ENCODE measurements around the gene CAMTA1. TPM values are rescaled to one million over a fixed set of nuclear protein-coding genes. Genes with fewer than 3 reads are reported as not detected.

The CAMTA1 gene
- total RNA-seq, 1 experiment from 2014 or later: 82.2 TPM

DNA sequence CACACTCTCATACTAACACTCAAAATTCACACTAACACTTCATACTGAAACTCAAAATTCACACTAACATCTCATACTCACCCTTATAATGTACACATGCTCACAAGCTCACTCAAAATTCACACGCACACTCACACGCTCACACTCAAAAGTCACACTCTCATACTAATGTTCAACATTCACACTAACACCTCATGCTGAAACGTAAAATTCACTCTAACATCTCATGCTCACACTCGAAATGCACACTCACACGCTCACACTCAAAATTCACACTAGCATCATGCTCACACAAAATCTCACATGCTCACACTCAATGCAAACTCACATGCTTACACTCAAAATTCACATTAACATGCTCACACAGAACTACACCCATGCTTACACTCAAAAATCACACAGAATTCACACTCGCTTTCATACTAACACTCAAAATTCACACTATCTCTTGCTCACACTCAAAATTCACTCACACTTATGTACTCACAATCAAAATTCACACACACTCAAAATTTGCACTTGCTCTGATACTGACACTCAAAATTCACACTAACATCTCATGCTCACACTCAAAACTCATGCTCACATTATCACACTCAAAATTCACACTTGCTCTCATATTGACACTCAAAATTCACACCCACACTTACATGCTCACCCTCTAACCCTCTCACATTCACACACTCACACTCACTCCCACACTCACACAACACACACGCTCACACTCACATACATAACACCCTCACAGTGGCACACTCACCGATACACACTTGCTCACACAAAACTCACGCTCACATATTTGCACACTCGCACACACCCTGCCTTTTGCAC is 721.4 kb downstream of the CAMTA1 start:
- ChIA-PET CTCF (no interaction called here), POLR2A (no interaction called here)
- H3K9me3 ChIP-seq (ENCODE audit: control insufficient read depth, insufficient read depth, low read depth, low read length): no peaks in the 10 kb centered on the region
- BruUV-seq (replicated peaks): no TSS peak
- no peak for ATAC-seq
- no peak overlapping the region for H3K27ac ChIP-seq (ENCODE audit: low read length)
- H3K4me1 ChIP-seq (ENCODE audit: control insufficient read depth, insufficient read depth, low read length): no peaks in the 10 kb centered on the region
- in situ Hi-C loops (cut with HindIII; ENCODE audit: low pct_unique_long_range_greater_than_20kb, low sequenced_read_pairs): no loop called here
- TF ChIP-seq, protein P1, sequence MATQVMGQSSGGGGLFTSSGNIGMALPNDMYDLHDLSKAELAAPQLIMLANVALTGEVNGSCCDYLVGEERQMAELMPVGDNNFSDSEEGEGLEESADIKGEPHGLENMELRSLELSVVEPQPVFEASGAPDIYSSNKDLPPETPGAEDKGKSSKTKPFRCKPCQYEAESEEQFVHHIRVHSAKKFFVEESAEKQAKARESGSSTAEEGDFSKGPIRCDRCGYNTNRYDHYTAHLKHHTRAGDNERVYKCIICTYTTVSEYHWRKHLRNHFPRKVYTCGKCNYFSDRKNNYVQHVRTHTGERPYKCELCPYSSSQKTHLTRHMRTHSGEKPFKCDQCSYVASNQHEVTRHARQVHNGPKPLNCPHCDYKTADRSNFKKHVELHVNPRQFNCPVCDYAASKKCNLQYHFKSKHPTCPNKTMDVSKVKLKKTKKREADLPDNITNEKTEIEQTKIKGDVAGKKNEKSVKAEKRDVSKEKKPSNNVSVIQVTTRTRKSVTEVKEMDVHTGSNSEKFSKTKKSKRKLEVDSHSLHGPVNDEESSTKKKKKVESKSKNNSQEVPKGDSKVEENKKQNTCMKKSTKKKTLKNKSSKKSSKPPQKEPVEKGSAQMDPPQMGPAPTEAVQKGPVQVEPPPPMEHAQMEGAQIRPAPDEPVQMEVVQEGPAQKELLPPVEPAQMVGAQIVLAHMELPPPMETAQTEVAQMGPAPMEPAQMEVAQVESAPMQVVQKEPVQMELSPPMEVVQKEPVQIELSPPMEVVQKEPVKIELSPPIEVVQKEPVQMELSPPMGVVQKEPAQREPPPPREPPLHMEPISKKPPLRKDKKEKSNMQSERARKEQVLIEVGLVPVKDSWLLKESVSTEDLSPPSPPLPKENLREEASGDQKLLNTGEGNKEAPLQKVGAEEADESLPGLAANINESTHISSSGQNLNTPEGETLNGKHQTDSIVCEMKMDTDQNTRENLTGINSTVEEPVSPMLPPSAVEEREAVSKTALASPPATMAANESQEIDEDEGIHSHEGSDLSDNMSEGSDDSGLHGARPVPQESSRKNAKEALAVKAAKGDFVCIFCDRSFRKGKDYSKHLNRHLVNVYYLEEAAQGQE (IDR thresholded peaks at IDR 0.05; ENCODE audit: insufficient read depth in 1 of 2, low read depth in 2 of 2, low read length in 1 of 2): no peak
- TF ChIP-seq POLR2AphosphoS5 (IDR thresholded peaks at IDR 0.05; ENCODE audit: low read depth, low read length): no peak
- TF ChIP-seq TCF7L2 (IDR thresholded peaks at IDR 0.05; ENCODE audit: low read depth, low read length): no peak
- TF ChIP-seq, protein P2, sequence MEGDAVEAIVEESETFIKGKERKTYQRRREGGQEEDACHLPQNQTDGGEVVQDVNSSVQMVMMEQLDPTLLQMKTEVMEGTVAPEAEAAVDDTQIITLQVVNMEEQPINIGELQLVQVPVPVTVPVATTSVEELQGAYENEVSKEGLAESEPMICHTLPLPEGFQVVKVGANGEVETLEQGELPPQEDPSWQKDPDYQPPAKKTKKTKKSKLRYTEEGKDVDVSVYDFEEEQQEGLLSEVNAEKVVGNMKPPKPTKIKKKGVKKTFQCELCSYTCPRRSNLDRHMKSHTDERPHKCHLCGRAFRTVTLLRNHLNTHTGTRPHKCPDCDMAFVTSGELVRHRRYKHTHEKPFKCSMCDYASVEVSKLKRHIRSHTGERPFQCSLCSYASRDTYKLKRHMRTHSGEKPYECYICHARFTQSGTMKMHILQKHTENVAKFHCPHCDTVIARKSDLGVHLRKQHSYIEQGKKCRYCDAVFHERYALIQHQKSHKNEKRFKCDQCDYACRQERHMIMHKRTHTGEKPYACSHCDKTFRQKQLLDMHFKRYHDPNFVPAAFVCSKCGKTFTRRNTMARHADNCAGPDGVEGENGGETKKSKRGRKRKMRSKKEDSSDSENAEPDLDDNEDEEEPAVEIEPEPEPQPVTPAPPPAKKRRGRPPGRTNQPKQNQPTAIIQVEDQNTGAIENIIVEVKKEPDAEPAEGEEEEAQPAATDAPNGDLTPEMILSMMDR (IDR thresholded peaks at IDR 0.05): no peak
- TF ChIP-seq SIN3A (IDR thresholded peaks at IDR 0.05; ENCODE audit: borderline replicate concordance, insufficient read depth, low read depth, low read length): no peak
- no peak overlapping the region for H3K4me3 ChIP-seq (ENCODE audit: low read depth in 2 of 2, low read length in 2 of 2)
- no peaks in the 10 kb centered on the region for H3K27me3 ChIP-seq (ENCODE audit: control insufficient read depth, insufficient read depth, low read length)
- intact Hi-C loops (cut with micrococcal nuclease; ENCODE audit: unreplicated experiment): no loop called here
- DNase-seq (ENCODE audit: low read depth, low spot score): no peak
- no peaks in the 10 kb centered on the region for H3K36me3 ChIP-seq (ENCODE audit: control insufficient read depth, insufficient read depth, low read length)

DNA sequence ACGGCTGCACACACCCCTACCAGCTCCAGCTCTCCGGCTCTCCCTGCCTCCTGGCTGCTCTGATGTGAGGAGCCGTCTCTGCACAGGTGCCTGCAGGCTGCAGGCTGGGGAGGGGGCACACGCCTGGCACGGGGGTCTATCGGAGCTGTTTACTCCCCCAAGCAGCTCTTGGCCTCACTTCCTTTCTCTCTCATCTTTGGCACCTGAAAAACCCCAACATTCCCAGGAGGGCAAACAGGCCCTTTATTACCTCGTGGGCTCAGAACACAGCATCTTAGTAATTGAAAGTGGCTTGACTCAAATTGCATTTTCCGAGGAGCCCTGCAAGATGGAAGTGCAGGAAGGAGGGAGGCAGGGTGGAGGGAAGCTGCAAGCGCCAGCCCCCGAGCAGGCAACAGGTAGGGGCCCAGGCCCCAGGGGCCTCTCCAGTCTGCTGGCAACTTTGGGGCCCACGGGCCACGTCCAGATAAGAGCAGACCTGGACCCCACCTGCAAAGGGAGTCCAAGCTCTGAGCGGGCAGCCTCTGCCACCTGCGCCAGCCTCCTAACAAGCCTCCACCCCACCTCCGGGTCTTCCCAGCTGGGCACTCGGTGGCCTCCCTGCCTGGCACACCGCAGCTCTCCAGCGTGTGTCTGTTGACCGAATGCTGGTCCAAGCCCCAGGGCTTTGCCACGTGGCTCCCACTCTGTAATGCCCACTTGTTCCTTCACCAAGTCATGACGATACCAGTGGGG is 722.2 kb downstream of the CAMTA1 start:
- H3K4me1 ChIP-seq (ENCODE audit: control insufficient read depth, insufficient read depth, low read length): no peaks in the 10 kb centered on the region
- CTCF ChIA-PET: no interaction called here
- POLR2A ChIA-PET: no interaction called here
- BruUV-seq (replicated peaks): no TSS peak
- H3K36me3 ChIP-seq (ENCODE audit: control insufficient read depth, insufficient read depth, low read length): no peaks in the 10 kb centered on the region
- DNase-seq (ENCODE audit: low read depth, low spot score): no peak
- no peak for ATAC-seq
- in situ Hi-C loops (cut with HindIII; ENCODE audit: low pct_unique_long_range_greater_than_20kb, low sequenced_read_pairs) (no loop called here), intact Hi-C loops (cut with micrococcal nuclease; ENCODE audit: unreplicated experiment) (no loop called here)
- TF ChIP-seq SIN3A (IDR thresholded peaks at IDR 0.05; ENCODE audit: borderline replicate concordance, insufficient read depth, low read depth, low read length): no peak
- TF ChIP-seq, protein P2 (IDR thresholded peaks at IDR 0.05): no peak
- TF ChIP-seq, protein P1 (IDR thresholded peaks at IDR 0.05; ENCODE audit: insufficient read depth in 1 of 2, low read depth in 2 of 2, low read length in 1 of 2): no peak
- TF ChIP-seq POLR2AphosphoS5 (IDR thresholded peaks at IDR 0.05; ENCODE audit: low read depth, low read length): no peak
- TF ChIP-seq TCF7L2 (IDR thresholded peaks at IDR 0.05; ENCODE audit: low read depth, low read length): no peak
- no peaks in the 10 kb centered on the region for H3K27me3 ChIP-seq (ENCODE audit: control insufficient read depth, insufficient read depth, low read length)
- no peak overlapping the region for H3K4me3 ChIP-seq (ENCODE audit: low read depth in 2 of 2, low read length in 2 of 2)
- no peaks in the 10 kb centered on the region for H3K9me3 ChIP-seq (ENCODE audit: control insufficient read depth, insufficient read depth, low read depth, low read length)
- H3K27ac ChIP-seq (ENCODE audit: low read length): no peak overlapping the region
